ENCODE results near the gene TCHP.

DNA sequence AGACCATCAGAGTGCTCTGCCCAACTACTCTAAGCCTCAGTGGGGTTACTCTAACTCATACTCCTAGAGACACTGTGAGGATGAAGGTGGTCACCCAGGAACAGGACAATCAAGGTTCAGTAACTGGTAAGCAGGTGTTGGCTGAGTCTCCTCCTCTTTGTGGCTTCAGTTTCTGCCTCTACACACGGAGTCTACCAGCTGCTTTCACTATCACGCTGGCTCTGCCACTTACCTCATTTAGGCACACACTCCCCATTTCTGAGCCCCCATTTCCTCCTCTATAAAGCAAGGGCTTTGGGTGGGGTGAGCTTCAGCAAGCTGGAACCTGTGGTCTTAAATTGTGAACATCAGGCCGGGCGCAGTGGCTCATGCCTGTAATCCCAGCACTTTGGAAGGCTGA lies 7.3 kb upstream of the TCHP start:
- TF ChIP-seq POLR2A (IDR thresholded peaks at IDR 0.05; ENCODE audit: low read length): no peak
- TF ChIP-seq GATA1 (IDR thresholded peaks at IDR 0.05; ENCODE audit: low read depth, low read length): no peak
